ENCODE measurements around the gene ARL6.

DNA sequence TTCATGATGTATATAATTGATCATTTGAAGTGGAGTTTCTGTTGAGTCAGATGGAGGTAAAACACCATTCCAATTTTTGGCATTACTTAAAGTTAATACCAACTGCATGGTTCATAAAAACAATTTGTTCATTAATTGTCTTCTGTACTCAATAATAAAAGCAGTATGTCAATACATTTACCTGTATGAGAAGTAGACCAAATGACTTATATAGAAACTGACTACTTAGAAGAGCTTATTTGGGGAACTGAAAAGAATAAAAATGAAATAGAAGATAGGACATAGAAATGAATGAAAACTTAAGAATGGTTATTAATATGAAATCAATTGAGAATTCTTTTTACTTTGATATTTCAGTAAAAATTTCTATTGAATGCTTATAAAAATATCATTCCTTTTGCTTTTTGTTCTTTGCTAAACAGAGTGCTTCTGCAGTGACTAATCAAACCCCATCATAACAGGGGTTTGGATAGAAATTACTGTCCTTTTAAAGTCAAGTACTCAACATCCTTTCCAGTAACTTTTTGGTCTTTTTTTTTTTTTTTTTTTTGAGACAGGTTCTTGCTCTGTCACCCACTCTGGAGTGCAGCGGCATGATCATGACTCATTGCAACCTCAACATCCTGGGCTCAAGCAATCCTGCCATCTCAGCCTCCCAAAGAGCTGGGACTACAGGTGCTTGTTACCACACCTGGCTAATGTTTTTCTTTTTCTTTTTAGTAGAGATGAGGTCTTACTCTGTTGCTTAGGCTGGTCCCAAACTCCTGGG lies 50.8 kb downstream of the ARL6 start:
- TF ChIP-seq POLR2A (IDR thresholded peaks at IDR 0.05) (no peak), EP300 (IDR thresholded peaks at IDR 0.05) (no peak)
- TF ChIP-seq, protein P1, sequence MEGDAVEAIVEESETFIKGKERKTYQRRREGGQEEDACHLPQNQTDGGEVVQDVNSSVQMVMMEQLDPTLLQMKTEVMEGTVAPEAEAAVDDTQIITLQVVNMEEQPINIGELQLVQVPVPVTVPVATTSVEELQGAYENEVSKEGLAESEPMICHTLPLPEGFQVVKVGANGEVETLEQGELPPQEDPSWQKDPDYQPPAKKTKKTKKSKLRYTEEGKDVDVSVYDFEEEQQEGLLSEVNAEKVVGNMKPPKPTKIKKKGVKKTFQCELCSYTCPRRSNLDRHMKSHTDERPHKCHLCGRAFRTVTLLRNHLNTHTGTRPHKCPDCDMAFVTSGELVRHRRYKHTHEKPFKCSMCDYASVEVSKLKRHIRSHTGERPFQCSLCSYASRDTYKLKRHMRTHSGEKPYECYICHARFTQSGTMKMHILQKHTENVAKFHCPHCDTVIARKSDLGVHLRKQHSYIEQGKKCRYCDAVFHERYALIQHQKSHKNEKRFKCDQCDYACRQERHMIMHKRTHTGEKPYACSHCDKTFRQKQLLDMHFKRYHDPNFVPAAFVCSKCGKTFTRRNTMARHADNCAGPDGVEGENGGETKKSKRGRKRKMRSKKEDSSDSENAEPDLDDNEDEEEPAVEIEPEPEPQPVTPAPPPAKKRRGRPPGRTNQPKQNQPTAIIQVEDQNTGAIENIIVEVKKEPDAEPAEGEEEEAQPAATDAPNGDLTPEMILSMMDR (IDR thresholded peaks at IDR 0.05): no peak
